PC-3 (cell line): ENCODE results near the gene PIGB. TPM values are rescaled to one million over a fixed set of nuclear protein-coding genes. Genes with fewer than 3 reads are reported as not detected.
"Not testable (repeated sequence)": the region's sequence is repeated elsewhere in the genome, so short reads cannot be mapped to it uniquely, and the experiment has no call there.

Experiments used
- ATAC-seq: fragments of 200-7000 bp; cut with Tn5 transposase; 2 replicates; pipeline ENCODE4 v1.9.1; 2020; ENCODE audit warnings: mild to moderate bottlenecking, moderate library complexity
- BruUV-seq: library from RNA; stranded (reverse); fragments of 400-500 nt; replicated peaks from 2 replicates; lab custom pipeline; 2021; lab: Mats Ljungman, UMichigan
- CTCF ChIA-PET: fragments of 300-600 bp; sonication (Branson Sonifier 250); formaldehyde crosslinking; loops from one replicate; lab custom pipeline; 2022; ENCODE audit warnings: antibody characterized with exemption; lab: Charles Lee
- POLR2A ChIA-PET: fragments of 300-600 bp; sonication (Branson Sonifier 250); formaldehyde crosslinking; loops from one replicate; lab custom pipeline; 2022; ENCODE audit warnings: antibody characterized with exemption; ENCODE audit not compliant: unreplicated experiment; lab: Charles Lee
- DNase-seq: peaks from one replicate; pipeline ENCODE4 v3.0.0-alpha.2; 2015
- H2AFZ ChIP-seq: fragments of 300-600 bp; sonication (generic); 2 replicates; pipeline ENCODE4 v1.6.0; 2016; ENCODE audit warnings: antibody characterized with exemption, low read length
- H3F3A ChIP-seq: fragments of 300-600 bp; sonication (generic); one replicate; pipeline ENCODE4 v1.6.0; 2017; ENCODE audit warnings: antibody characterized with exemption, low read length, control low read depth, mild to moderate bottlenecking; ENCODE audit not compliant: unreplicated experiment
- H3K27ac ChIP-seq: fragments of 300-600 bp; sonication (generic); 2 replicates; pipeline ENCODE4 v1.5.1; 2016; ENCODE audit warnings: mild to moderate bottlenecking, low read length
- H3K27me3 ChIP-seq: fragments of 300-600 bp; sonication (generic); 2 replicates; pipeline ENCODE4 v1.6.1; 2016; ENCODE audit warnings: low read length, mixed read lengths
- H3K36me3 ChIP-seq: fragments of 300-600 bp; sonication (generic); 2 replicates; pipeline ENCODE4 v1.6.1; 2016; ENCODE audit warnings: low read depth, mixed run types, low read length, mixed read lengths
- H3K4me1 ChIP-seq: fragments of 300-600 bp; sonication (generic); 2 replicates; pipeline ENCODE4 v1.5.1; 2016; ENCODE audit warnings: low read length; ENCODE audit not compliant: insufficient read depth
- H3K4me2 ChIP-seq: fragments of 300-600 bp; sonication (generic); 2 replicates; pipeline ENCODE4 v1.6.0; 2016; ENCODE audit warnings: low read length
- H3K4me3 ChIP-seq: fragments of 300-600 bp; sonication (generic); 2 replicates; pipeline ENCODE4 v1.5.1; 2016; ENCODE audit warnings: mild to moderate bottlenecking, low read length, mixed read lengths
- H3K79me2 ChIP-seq: fragments of 300-600 bp; sonication (generic); 2 replicates; pipeline ENCODE4 v1.6.1; 2017; ENCODE audit warnings: low read length, mixed read lengths
- H3K9ac ChIP-seq: fragments of 300-600 bp; sonication (generic); 2 replicates; pipeline ENCODE4 v1.6.0; 2016; ENCODE audit warnings: mild to moderate bottlenecking, low read length
- H3K9me2 ChIP-seq: fragments of 300-600 bp; sonication (generic); replicated peaks from 2 replicates; pipeline ENCODE4 v1.6.1; 2016; ENCODE audit warnings: mixed run types, low read length, mixed read lengths
- H3K9me3 ChIP-seq: fragments of 300-600 bp; sonication (generic); 2 replicates; pipeline ENCODE4 v1.6.1; 2016; ENCODE audit warnings: low read length, mixed read lengths
- H4K20me1 ChIP-seq: fragments of 300-600 bp; sonication (generic); 2 replicates; pipeline ENCODE4 v1.6.1; 2016; ENCODE audit warnings: low read length, mixed read lengths
- CTCF ChIP-seq: fragments of 300-600 bp; sonication (generic); conservative IDR thresholded peaks from 2 replicates; pipeline ENCODE4 v1.5.1; 2017; ENCODE audit warnings: antibody characterized with exemption, low read depth, mild to moderate bottlenecking, low read length
- EZH2 ChIP-seq: fragments of 300-600 bp; sonication (generic); IDR thresholded peaks from one replicate; pipeline ENCODE4 v1.6.1; 2017; ENCODE audit warnings: antibody characterized with exemption, mild to moderate bottlenecking, low read length; ENCODE audit not compliant: unreplicated experiment
- EZH2phosphoT487 ChIP-seq: fragments of 300-600 bp; sonication (generic); IDR thresholded peaks from 2 replicates; pipeline ENCODE4 v1.6.1; 2018; ENCODE audit warnings: mild to moderate bottlenecking, antibody characterized with exemption, low read length, borderline replicate concordance
- intact Hi-C: fragments of 100-400 bp; cut with micrococcal nuclease; formaldehyde crosslinking; loops from 2 replicates; pipeline ENCODE4 v1.9.0; 2023
- total RNA-seq: library from RNA; depleted of rRNA; stranded (reverse); fragments of >200 nt; gene quantifications from 2 replicates; pipeline ENCODE4 v1.2.3, GENCODE V29; 2014

PIGB gene
- total RNA-seq, 1 experiment from 2014 or later = 15.3 TPM

- POLR2A ChIA-PET = no interaction called here
- Histone ChIP-seq H4K20me1 (no peaks in the 10 kb centered on the region), H3K9ac (no peak overlapping the region), H3K79me2 (no peaks in the 10 kb centered on the region), H3K4me1 (no peaks in the 10 kb centered on the region), H3F3A (no peaks in the 10 kb centered on the region), H3K9me2 (no peaks in the 10 kb centered on the region), H3K36me3 (no peaks in the 10 kb centered on the region), H3K4me2 (no peak overlapping the region), H3K9me3 (no peaks in the 10 kb centered on the region), H3K27me3 (no peaks in the 10 kb centered on the region), H3K4me3 (no peak overlapping the region), H3K27ac (no peak overlapping the region), H2AFZ (no peak overlapping the region)
- intact Hi-C loops = no loop called here
- DNase-seq (no peak), ATAC-seq (no peak)
- no peak for TF ChIP-seq EZH2phosphoT487
- CTCF ChIA-PET = no interaction called here
- no TSS peak for BruUV-seq
Measured at GRCh38 chr15:55297315-55297714, 21.7 kb upstream of the PIGB start.

GRCh38 chr15:55302801-55303200 is 16.2 kb upstream of the PIGB start:
- H4K20me1 ChIP-seq, H3K27me3 ChIP-seq, H3K79me2 ChIP-seq, H3K9me2 ChIP-seq, H3F3A ChIP-seq, H3K27ac ChIP-seq, ATAC-seq, H3K36me3 ChIP-seq, POLR2A ChIA-PET, intact Hi-C loops, H3K4me3 ChIP-seq, BruUV-seq, H2AFZ ChIP-seq, H3K4me2 ChIP-seq, CTCF ChIA-PET, DNase-seq, H3K9ac ChIP-seq, H3K9me3 ChIP-seq, H3K4me1 ChIP-seq: not testable (repeated sequence)

GRCh38 chr15:55319537-55320237 is 665 bp downstream of the PIGB start:
- no peak for TF ChIP-seq CTCF
- TF ChIP-seq EZH2phosphoT487 = no peak
- TF ChIP-seq EZH2 = no peak
- DNase-seq (peak; percentile 28), ATAC-seq (no peak)
- H2AFZ ChIP-seq = peak overlapping the region; percentile 88
- H3K4me2 ChIP-seq = peak overlapping the region; percentile 75
- no peaks in the 10 kb centered on the region for H3K27me3 ChIP-seq
- H3K9ac ChIP-seq = peak overlapping the region; percentile 91
- CTCF ChIA-PET = no interaction called here
- BruUV-seq = no TSS peak
- no peaks in the 10 kb centered on the region for H3K36me3 ChIP-seq
- H4K20me1 ChIP-seq = no peaks in the 10 kb centered on the region
- H3K27ac ChIP-seq = peak overlapping the region; percentile 82; the same call in 1 of the 2 replicates
- H3K9me2 ChIP-seq = no peaks in the 10 kb centered on the region
- intact Hi-C loops = loop anchor here (2.0 to 5.0 kb wide), 2 partner anchors 88 to 115 kb away; partner anchors contain the start of genes CCPG1 and PIERCE2
- POLR2A ChIA-PET = no interaction called here
- H3K79me2 ChIP-seq = peaks cover 33% of the 10 kb centered on the region
- H3K4me1 ChIP-seq = peaks cover 4% of the 10 kb centered on the region
- H3K9me3 ChIP-seq = no peaks in the 10 kb centered on the region
- no peaks in the 10 kb centered on the region for H3F3A ChIP-seq
- H3K4me3 ChIP-seq = peak overlapping the region; percentile 93

- BruUV-seq = no TSS peak
- DNase-seq = no peak
- ChIA-PET CTCF (no interaction called here), POLR2A (no interaction called here)
- H3K27me3 ChIP-seq = no peaks in the 10 kb centered on the region
- peaks cover 4% of the 10 kb centered on the region for H3K4me1 ChIP-seq
- peak overlapping the region; percentile 93 for H3K4me3 ChIP-seq
- H3K9ac ChIP-seq = no peak overlapping the region
- no peaks in the 10 kb centered on the region for H3K36me3 ChIP-seq
- no peaks in the 10 kb centered on the region for H3F3A ChIP-seq
- no peaks in the 10 kb centered on the region for H3K9me3 ChIP-seq
- peak overlapping the region; percentile 88 for H2AFZ ChIP-seq
- no peak overlapping the region for H3K27ac ChIP-seq
- no peak for ATAC-seq
- TF ChIP-seq EZH2phosphoT487 = no peak
- no peak for TF ChIP-seq CTCF
- TF ChIP-seq EZH2 = no peak
- H4K20me1 ChIP-seq = no peaks in the 10 kb centered on the region
- H3K4me2 ChIP-seq = peak overlapping the region; percentile 75
- intact Hi-C loops = no loop called here
- peaks cover 33% of the 10 kb centered on the region for H3K79me2 ChIP-seq
- no peaks in the 10 kb centered on the region for H3K9me2 ChIP-seq
Measured at GRCh38 chr15:55320238-55320550, 1.2 kb downstream of the PIGB start.
